Neural cell (in vitro differentiated cells): ENCODE measurements around the gene GRIN1.

Source experiments
- CTCF ChIP-seq: fragments of 450-650 bp; IDR thresholded peaks from 2 replicates; pipeline ENCODE4 v1.5.1; 2014; ENCODE audit warnings: antibody characterized with exemption, mild to moderate bottlenecking, moderate library complexity; ENCODE audit not compliant: poor library complexity, severe bottlenecking
- SMC3 ChIP-seq: fragments of 450-650 bp; conservative IDR thresholded peaks from 2 replicates; pipeline ENCODE4 v1.6.1; 2014; ENCODE audit warnings: antibody characterized with exemption, mild to moderate bottlenecking, moderate library complexity; ENCODE audit not compliant: poor library complexity
- TAF1 ChIP-seq: IDR thresholded peaks from 2 replicates; pipeline ENCODE4 v1.6.1; 2012; ENCODE audit warnings: low read depth

- no peak for TF ChIP-seq SMC3
- no peak for TF ChIP-seq CTCF
- TF ChIP-seq TAF1 = no peak
Observed at GRCh38 chr9:137127301-137128157, 11.4 kb upstream of the GRIN1 start.
